HG03342 (cell line): Measurements from ENCODE around the gene PLA2G4C.

Source experiments
- ATAC-seq: cut with Tn5 transposase; IDR thresholded peaks from one replicate; pipeline ENCODE4 v1.9.1; 2021; ENCODE audit warnings: mild to moderate bottlenecking, moderate library complexity; ENCODE audit not compliant: unreplicated experiment

Gene PLA2G4C

GRCh38 chr19:48059331-48059730 is 51.3 kb downstream of the PLA2G4C start:
- no peak for ATAC-seq

- ATAC-seq, result no peak
Observed at GRCh38 chr19:48053856-48054255, 56.8 kb downstream of the PLA2G4C start.

- no peak for ATAC-seq
Observed at GRCh38 chr19:48053076-48053475, 57.5 kb downstream of the PLA2G4C start.

GRCh38 chr19:48051335-48052033 is 59.1 kb downstream of the PLA2G4C start:
- ATAC-seq, result no peak

GRCh38 chr19:48044561-48044960 is 66.1 kb downstream of the PLA2G4C start:
- ATAC-seq, result no peak

GRCh38 chr19:48043675-48044258 is 66.8 kb downstream of the PLA2G4C start, which contains the start of gene CABP5:
Gene CABP5, minus strand, starts transcription at chr19:48044079. Its CDS starts 157 bp downstream, at chr19:48043922.
- no peak for ATAC-seq

- ATAC-seq, result no peak
Observed at GRCh38 chr19:48041877-48042580, 68.6 kb downstream of the PLA2G4C start.

GRCh38 chr19:48036765-48037164 is 73.9 kb downstream of the PLA2G4C start:
- no peak for ATAC-seq

GRCh38 chr19:48033604-48034003 is 77.0 kb downstream of the PLA2G4C start:
- no peak for ATAC-seq

GRCh38 chr19:48030073-48030472 is 80.5 kb downstream of the PLA2G4C start:
- no peak for ATAC-seq

- ATAC-seq, result no peak
Observed at GRCh38 chr19:48029431-48029830, 81.2 kb downstream of the PLA2G4C start.

GRCh38 chr19:48025480-48025879 is 85.1 kb downstream of the PLA2G4C start:
- no peak for ATAC-seq

GRCh38 chr19:48023518-48023917 is 87.1 kb downstream of the PLA2G4C start:
- no peak for ATAC-seq

GRCh38 chr19:48023011-48023410 is 87.6 kb downstream of the PLA2G4C start:
- ATAC-seq, result no peak

GRCh38 chr19:48020686-48021085 is 89.9 kb downstream of the PLA2G4C start:
- ATAC-seq, result no peak

- ATAC-seq, result no peak
Observed at GRCh38 chr19:48010932-48011758, 99.5 kb downstream of the PLA2G4C start.

GRCh38 chr19:48006762-48007161 is 103.9 kb downstream of the PLA2G4C start:
- no peak for ATAC-seq

- ATAC-seq, result no peak
Observed at GRCh38 chr19:48004236-48004635, 106.4 kb downstream of the PLA2G4C start.

GRCh38 chr19:48000846-48001245 is 109.8 kb downstream of the PLA2G4C start:
- no peak for ATAC-seq

GRCh38 chr19:47998800-47999199 is 111.8 kb downstream of the PLA2G4C start:
- no peak for ATAC-seq
